ENCODE measurements around the gene HMCN1.

Gene HMCN1

GRCh38 chr1:185733818-185734735 is at the start of gene HMCN1:
Gene HMCN1, plus strand, starts transcription at chr1:185734391. Its CDS starts 389 bp downstream, at chr1:185734780.
- DNase-seq = no peak

- no peak for DNase-seq
Measured at GRCh38 chr1:185686821-185687778, 47.1 kb upstream of the HMCN1 start.

- DNase-seq = no peak
Measured at GRCh38 chr1:185690527-185690926, 43.7 kb upstream of the HMCN1 start.

GRCh38 chr1:185693654-185694053 is 40.5 kb upstream of the HMCN1 start:
- no peak for DNase-seq

- no peak for DNase-seq
Measured at GRCh38 chr1:185694081-185694480, 40.1 kb upstream of the HMCN1 start.

GRCh38 chr1:185695299-185695698 is 38.9 kb upstream of the HMCN1 start:
- no peak for DNase-seq

GRCh38 chr1:185696422-185697150 is 37.6 kb upstream of the HMCN1 start:
- DNase-seq = no peak

GRCh38 chr1:185699874-185700273 is 34.3 kb upstream of the HMCN1 start:
- DNase-seq = no peak

- DNase-seq = no peak
Measured at GRCh38 chr1:185701650-185702049, 32.5 kb upstream of the HMCN1 start.

GRCh38 chr1:185704181-185704580 is 30.0 kb upstream of the HMCN1 start:
- DNase-seq = no peak

GRCh38 chr1:185716095-185716494 is 18.1 kb upstream of the HMCN1 start:
- no peak for DNase-seq

- no peak for DNase-seq
Measured at GRCh38 chr1:185719021-185719420, 15.2 kb upstream of the HMCN1 start.

GRCh38 chr1:185720633-185721272 is 13.4 kb upstream of the HMCN1 start:
- no peak for DNase-seq

- no peak for DNase-seq
Measured at GRCh38 chr1:185721553-185721952, 12.6 kb upstream of the HMCN1 start.

- no peak for DNase-seq
Measured at GRCh38 chr1:185722098-185722497, 12.1 kb upstream of the HMCN1 start.

- no peak for DNase-seq
Measured at GRCh38 chr1:185727726-185728125, 6.5 kb upstream of the HMCN1 start.

- no peak for DNase-seq
Measured at GRCh38 chr1:185731446-185731845, 2.7 kb upstream of the HMCN1 start.

- no peak for DNase-seq
Measured at GRCh38 chr1:185732951-185733350, 1.2 kb upstream of the HMCN1 start.

- DNase-seq = no peak
Measured at GRCh38 chr1:185734929-185735700, 924 bp downstream of the HMCN1 start.

- DNase-seq = no peak
Measured at GRCh38 chr1:185735701-185736064, 1.5 kb downstream of the HMCN1 start.

- no peak for DNase-seq
Measured at GRCh38 chr1:185739967-185740366, 5.8 kb downstream of the HMCN1 start.

- DNase-seq = no peak
Measured at GRCh38 chr1:185741551-185741950, 7.4 kb downstream of the HMCN1 start.
